ENCODE measurements around the gene SOX6. TPM values are rescaled to one million over a fixed set of nuclear protein-coding genes. Genes with fewer than 3 reads are reported as not detected.

The SOX6 gene
- total and polyA plus RNA-seq, 2 experiments from 2014 or later, result 0.03 to 0.66 TPM

DNA sequence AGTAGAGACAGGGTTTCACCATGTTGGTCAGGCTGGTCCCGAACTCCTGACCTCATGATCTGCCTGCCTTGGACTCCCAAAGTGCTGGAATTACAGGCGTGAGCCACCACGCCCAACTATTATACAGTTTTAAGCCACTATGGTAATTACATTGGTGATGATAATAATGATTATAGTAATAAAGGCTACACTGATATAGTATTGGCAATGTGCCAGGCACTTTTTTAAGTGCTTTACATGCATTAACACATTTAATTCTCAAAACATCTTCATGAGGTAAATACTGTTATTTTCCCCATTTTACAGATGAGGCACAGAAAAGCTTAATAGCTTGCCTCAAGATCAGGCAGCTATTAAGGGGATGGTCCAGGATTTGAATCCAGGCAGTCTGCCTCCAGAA, 222.5 kb downstream of the SOX6 start (continued):
- TF ChIP-seq ZNF462 (CRISPR knock-in tag; IDR thresholded peaks at IDR 0.05) (no peak), CREB1 (CRISPR knock-in tag; IDR thresholded peaks at IDR 0.05; ENCODE audit: low read depth) (no peak), POLR2AphosphoS5 (IDR thresholded peaks at IDR 0.05; ENCODE audit: low read depth) (no peak), EZH2phosphoT487 (IDR thresholded peaks at IDR 0.05; ENCODE audit: unreplicated experiment) (no peak), ZNF114 (CRISPR knock-in tag; IDR thresholded peaks at IDR 0.05) (no peak), CTCF (conservative IDR thresholded peaks at IDR 0.05; ENCODE audit: low read depth in 2 of 2) (no peak)

GRCh38 chr11:16127732-16128131, 228.6 kb downstream of the SOX6 start:
- Histone ChIP-seq H3K27me3 (ENCODE audit: insufficient read depth) (no peaks in the 10 kb centered on the region), H3K4me2 (no peak overlapping the region), H3F3A (replicated peaks; ENCODE audit: low read depth) (no peaks in the 10 kb centered on the region), H3K4me1 (ENCODE audit: insufficient read depth) (no peaks in the 10 kb centered on the region), H2AFZ (no peak overlapping the region), H3K9me2 (ENCODE audit: insufficient read depth) (no peaks in the 10 kb centered on the region), H3K79me2 (replicated peaks; ENCODE audit: insufficient read depth) (no peaks in the 10 kb centered on the region), H3K27ac (ENCODE audit: low read depth) (no peak overlapping the region), H3K36me3 (ENCODE audit: insufficient read depth) (no peaks in the 10 kb centered on the region), H3K4me3 (no peak overlapping the region), H4K20me1 (replicated peaks; ENCODE audit: insufficient read depth) (no peaks in the 10 kb centered on the region)
- ATAC-seq, result no peak
- Mint-ChIP-seq H3K4me3 (no peak overlapping the region), H3K36me3 (ENCODE audit: low read depth) (no peaks in the 10 kb centered on the region), H3K4me1 (peaks cover 2% of the 10 kb centered on the region; the same call in 1 of the 3 replicates), H3K27ac (no peak overlapping the region), H3K27me3 (ENCODE audit: insufficient read depth, low read depth, poor library complexity) (no peaks in the 10 kb centered on the region), H3K9me3 (no peaks in the 10 kb centered on the region)
- no peak for DNase-seq (ENCODE audit: low spot score)
- TF ChIP-seq JUNB (IDR thresholded peaks at IDR 0.05; ENCODE audit: unreplicated experiment), result no peak
- TF ChIP-seq CREB1 (CRISPR knock-in tag; IDR thresholded peaks at IDR 0.05; ENCODE audit: low read depth), result no peak
- no peak for TF ChIP-seq POLR2AphosphoS5 (IDR thresholded peaks at IDR 0.05; ENCODE audit: low read depth)
- no peak for TF ChIP-seq ZNF114 (CRISPR knock-in tag; IDR thresholded peaks at IDR 0.05)
- no peak for TF ChIP-seq ETS1 (IDR thresholded peaks at IDR 0.05)
- TF ChIP-seq EZH2 (IDR thresholded peaks at IDR 0.05; ENCODE audit: low read depth, unreplicated experiment), result no peak
- TF ChIP-seq CTCF (conservative IDR thresholded peaks at IDR 0.05; ENCODE audit: low read depth in 2 of 2), result no peak
- TF ChIP-seq ZNF331 (CRISPR knock-in tag; IDR thresholded peaks at IDR 0.05; ENCODE audit: low read depth), result no peak

Data from GM23338 (cell line).